Cerebellar nuclear complex (tissue), 1 donor: Measurements from ENCODE around the gene FDXR.
"Not testable (repeated sequence)": the region's sequence is repeated elsewhere in the genome, so short reads cannot be mapped to it uniquely, and the experiment has no call there.

Source experiments
- DNase-seq, 2 experiments: peaks; one replicate each; lab custom pipeline; 2025; lab: John Stamatoyannopoulos, UW

The FDXR gene

GRCh38 chr17:74871356-74872076 lies 1.3 kb downstream of the FDXR start:
- DNase-seq, result no peak

DNA sequence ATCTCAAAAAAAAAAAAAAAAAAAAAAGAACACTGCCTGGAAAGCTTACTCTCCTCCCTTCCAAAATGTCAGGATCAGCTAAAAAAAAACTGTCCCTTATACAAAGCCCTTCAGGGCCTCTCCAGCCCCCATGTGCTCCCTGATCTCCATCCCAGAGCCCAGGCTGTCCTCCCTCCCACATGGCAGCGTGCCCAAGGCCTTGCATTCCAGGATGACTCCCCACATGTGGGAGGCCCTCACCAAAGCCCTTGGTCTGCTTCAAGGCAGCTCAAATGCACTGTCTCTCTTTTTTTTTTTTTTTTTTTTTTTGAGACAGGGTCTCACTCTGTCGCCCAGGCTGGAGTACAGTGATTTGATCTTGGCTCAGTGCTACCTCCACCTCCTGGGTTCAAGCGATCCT lies 2.3 kb downstream of the FDXR start:
- no peak for DNase-seq

GRCh38 chr17:74870028-74870427 lies 2.8 kb downstream of the FDXR start:
- not testable (repeated sequence) for DNase-seq

DNA sequence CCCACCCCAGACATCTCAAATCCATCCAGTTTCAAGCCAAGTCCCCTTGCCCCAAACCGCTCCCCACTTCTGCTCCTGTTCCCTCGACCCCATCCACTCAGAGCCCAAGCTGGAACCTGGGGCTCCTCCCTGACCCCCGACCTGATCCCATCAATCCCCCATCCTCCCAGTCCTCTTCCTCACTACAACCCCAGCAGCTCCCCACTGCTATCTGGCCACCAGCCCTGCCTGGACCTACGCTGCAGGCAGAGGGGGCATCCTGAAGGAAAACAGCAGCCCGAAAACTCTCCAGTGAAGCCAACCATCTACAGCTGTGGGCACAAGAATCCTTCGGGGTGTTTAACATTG lies 3.9 kb downstream of the FDXR start:
- DNase-seq, result no peak

DNA sequence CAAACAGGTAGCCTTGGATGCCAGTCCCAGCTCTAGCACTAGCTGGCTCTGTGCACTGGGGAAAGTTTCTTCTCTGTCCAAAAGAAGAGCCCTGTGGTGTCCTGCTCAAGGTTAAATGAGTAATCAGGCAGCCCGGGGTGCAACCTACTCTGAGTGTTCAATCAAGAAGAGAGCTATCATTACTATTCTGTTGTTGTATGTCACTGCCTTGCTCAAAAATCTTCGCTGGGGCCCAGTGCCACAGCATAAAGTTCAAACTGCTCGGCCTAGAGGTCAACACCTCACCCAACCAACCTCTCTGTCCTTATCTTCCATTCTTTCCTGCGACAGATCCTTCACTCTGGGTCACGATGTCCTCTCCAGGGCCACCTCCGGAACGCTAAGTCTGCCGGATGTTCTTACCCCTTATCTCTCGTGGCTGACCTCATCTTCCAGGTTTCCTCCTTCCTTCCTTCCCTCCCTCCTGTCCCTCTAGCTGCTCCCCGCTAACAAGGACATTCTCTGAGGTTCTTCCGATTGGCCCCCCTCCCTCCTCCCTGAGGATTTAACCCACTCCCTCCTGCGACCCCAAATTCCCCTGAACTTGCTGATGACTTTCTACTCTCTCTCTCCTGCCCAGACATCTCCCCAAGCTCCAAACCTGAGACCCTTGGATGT lies 4.4 kb downstream of the FDXR start:
- DNase-seq, result no peak

DNA sequence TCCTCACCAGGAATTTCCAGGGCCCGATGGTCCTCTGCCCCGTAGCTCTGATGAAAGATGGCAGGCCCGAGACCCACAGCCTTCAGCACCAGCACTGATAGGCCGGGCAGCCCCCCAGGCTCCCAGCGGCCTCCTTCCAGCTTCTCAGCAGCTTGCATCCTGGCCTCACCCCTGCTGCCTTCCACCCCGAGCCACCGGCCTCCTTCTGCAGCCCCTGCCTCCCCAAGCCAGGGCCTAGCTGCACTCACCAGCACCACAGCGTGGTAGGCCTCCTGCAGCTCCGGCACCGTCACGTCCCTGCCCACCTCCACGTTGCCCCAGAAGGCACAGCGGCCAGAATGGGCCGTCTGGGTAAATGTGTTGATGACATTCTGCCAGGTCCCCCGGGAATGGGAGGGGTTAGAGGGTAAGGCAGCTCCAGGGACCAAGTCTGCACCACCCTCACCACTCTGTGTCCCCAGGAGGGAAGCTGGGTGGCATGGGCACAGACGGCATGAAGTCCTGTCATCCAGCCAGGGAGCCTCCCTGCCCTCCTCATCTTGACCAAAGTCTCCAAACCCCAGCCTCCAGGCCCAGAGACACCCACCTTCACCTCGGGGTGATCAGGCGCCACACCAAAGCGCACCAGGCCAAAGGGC lies 6.5 kb downstream of the FDXR start:
- DNase-seq, result no peak

GRCh38 chr17:74865504-74866197 lies 7.1 kb downstream of the FDXR start:
- no peak for DNase-seq

DNA sequence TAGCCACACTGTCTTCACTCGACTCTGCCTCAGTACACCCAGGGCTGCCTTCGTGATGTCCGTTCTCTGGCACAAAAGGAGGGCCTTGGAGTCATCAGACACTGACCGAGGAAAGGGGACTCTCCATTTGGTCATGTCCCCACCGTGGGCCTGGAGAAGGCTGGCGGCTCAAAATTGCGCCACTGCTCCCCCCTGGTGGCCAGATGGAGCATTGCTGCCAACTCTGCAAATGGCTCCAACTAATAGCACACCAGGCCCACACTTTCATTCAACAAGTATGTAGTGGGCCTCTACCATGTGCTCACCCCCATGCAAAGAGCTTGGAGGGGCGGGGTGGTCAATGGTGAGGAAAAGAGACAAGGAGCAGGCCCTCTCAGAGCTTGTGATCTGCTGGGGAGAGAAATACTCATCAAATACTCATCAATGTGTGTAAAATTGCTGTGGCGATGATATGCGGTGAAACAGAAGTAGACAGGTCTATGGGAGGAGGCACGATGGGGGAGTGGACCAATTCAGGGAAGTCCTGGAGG lies 7.9 kb downstream of the FDXR start:
- peak; percentile 31 to 61 for DNase-seq

GRCh38 chr17:74864297-74864865 lies 8.4 kb downstream of the FDXR start:
- DNase-seq, result no peak

GRCh38 chr17:74863420-74864296 lies 9.1 kb downstream of the FDXR start:
- DNase-seq, result no peak

DNA sequence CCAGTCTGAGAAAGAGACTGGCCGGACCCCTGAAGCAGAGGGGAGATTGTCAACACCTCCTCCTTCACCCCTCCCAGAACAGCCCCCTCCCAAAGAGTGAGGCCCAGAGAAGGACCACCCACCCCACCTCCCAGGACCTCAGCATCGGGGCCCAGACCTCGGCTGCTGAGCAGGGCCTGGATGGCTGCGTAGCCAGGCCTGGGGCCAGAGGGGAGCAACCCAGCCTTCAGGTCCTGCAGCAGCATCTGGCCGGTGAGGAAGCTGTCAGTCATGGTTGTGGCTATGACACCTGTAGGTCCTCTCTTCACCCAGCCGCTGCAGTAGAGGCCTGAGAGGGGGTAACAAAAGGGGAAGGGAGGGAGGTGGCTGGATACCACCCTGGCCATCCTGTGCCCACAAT lies 9.9 kb downstream of the FDXR start:
- no peak for DNase-seq

- DNase-seq, result peak in 1 of 2 experiments; percentile 84
Measured at GRCh38 chr17:74862108-74862901, 10.5 kb downstream of the FDXR start.

GRCh38 chr17:74861662-74862107 lies 11.1 kb downstream of the FDXR start:
- no peak for DNase-seq

GRCh38 chr17:74860872-74861661 lies 11.7 kb downstream of the FDXR start:
- DNase-seq, result no peak

DNA sequence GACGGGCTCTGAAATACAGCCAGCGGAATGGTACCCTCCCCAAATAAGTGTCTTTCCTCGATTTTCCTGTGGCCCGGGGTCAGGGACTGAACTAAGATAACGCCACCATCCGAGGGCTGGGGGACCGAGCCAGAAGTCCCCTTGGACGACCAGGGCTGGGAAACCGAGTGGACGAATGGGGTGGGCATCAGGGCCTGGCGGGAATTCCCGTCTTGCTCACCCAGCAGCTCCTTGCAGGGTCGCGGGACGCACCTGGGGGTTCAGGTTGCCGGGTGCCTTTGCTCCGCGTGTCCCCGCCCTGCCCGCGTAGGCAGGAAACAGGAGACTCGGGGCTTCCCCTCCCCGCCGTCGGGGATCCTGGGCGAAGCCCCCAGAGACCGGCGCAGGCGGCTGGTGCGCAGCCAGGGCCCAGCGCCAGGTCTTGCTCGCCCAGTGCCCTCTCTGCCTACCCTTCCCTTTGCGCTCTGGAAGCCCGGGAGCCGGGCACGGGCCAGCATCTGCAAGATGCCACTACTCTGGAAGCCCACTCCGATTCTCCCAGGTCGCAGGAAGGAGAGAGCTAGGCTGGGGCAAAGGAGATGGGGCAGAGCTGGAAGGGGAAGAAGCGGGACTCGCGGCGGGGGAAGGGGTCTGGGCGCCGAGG lies 12.4 kb downstream of the FDXR start:
- no peak for DNase-seq

GRCh38 chr17:74859459-74860228 lies 13.2 kb downstream of the FDXR start, which contains the start of gene GRIN2C:
GRIN2C (minus strand) TSS chr17:74859885; CDS start chr17:74855092, 4,793 bp downstream.
- DNase-seq, result no peak

DNA sequence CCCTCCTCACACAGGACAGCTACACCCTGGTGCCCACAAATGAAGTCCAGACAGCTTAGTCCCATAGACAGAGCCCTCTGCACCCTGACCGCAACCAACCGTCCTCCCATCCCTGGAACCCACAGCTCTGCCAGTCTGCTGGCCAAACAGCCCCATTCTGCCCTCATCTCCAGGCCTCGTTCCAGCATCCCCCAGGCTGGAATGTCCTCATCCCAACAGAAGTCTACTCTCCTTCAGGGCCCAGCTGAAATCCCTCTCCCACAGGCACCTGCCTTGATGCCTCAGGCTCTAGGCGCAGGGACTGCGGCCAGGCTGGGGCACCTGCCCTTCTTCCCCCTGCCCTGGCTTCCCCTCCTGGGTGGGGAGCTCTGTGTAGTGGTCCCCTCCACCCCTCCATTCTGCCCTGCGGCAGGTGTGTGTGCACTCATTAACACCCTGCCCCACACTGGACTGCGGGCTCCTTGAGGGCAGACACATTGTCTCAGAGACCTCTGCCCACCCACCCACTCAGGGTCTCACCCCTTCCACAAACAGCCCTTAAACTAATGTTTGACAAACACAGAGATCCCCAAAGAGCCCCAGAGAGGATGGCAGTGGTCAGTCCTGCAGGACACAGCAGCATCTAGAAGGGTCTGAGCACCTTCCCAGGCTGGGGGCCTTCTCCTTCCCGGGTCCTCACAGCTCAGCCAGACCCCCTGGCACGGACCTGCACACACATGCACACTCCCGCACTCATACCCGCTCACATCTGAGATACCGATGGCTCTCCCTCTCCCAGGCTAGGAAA lies 13.9 kb downstream of the FDXR start:
- DNase-seq, result no peak
